Endothelial cell of umbilical vein (primary cell): ENCODE results near the gene ITPR1. TPM values are rescaled to one million over a fixed set of nuclear protein-coding genes. Genes with fewer than 3 reads are reported as not detected.

Experiments
- BruUV-seq: library from RNA; stranded (reverse); fragments of 400-500 nt; replicated peaks from 2 replicates; lab custom pipeline; 2021; lab: Mats Ljungman, UMichigan
- CTCF ChIA-PET: fragments of 300-600, 350-600 bp; sonication (Branson Sonifier 250); formaldehyde crosslinking; loops from one replicate; lab custom pipeline; 2021; ENCODE audit warnings: antibody characterized with exemption, inconsistent platforms; lab: Charles Lee
- POLR2A ChIA-PET: fragments of 300-600, 350-600 bp; sonication (Branson Sonifier 250); formaldehyde crosslinking; loops from one replicate; lab custom pipeline; 2021; ENCODE audit warnings: antibody characterized with exemption, inconsistent platforms; lab: Charles Lee
- DNase-seq: peaks from one replicate; pipeline ENCODE4 v3.0.0-alpha.2; 2011; ENCODE audit warnings: low read depth, low spot score
- FAIRE-seq: peaks from 2 replicates; lab custom pipeline; 2011; peaks lifted over from hg19 to GRCh38; lab: Jason Lieb, UNC
- H2AFZ ChIP-seq: 2 replicates; pipeline ENCODE4 v1.6.0; 2012; ENCODE audit warnings: low read depth, low read length, control low read depth, inconsistent platforms
- H3K27ac ChIP-seq: 2 replicates; pipeline ENCODE4 v1.5.1; 2011; ENCODE audit warnings: low read depth, mild to moderate bottlenecking, control low read depth, low read length, moderate library complexity; ENCODE audit not compliant: insufficient read depth
- H3K27me3 ChIP-seq, 2 experiments: 2 replicates each; pipeline versions ENCODE4 v1.6.0 to v1.6.1; 2011; ENCODE audit warnings: low read length in 2 of 2, mixed read lengths in 1 of 2; ENCODE audit not compliant: control insufficient read depth in 2 of 2, insufficient read depth in 2 of 2
- H3K36me3 ChIP-seq, 2 experiments: 2 replicates in 1 of 2; 3 replicates in 1 of 2; pipeline ENCODE4 v1.5.1; 2011; ENCODE audit warnings: low read length in 2 of 2, mild to moderate bottlenecking in 1 of 2, moderate library complexity in 1 of 2; ENCODE audit not compliant: control insufficient read depth in 2 of 2, insufficient read depth in 2 of 2; ENCODE audit errors: extremely low read depth in 1 of 2
- H3K4me1 ChIP-seq: 3 replicates; pipeline ENCODE4 v1.5.1; 2011; ENCODE audit warnings: mild to moderate bottlenecking, low read length; ENCODE audit not compliant: control insufficient read depth, insufficient read depth; ENCODE audit errors: extremely low read depth
- H3K4me2 ChIP-seq: 2 replicates; pipeline ENCODE4 v1.6.1; 2011; ENCODE audit warnings: low read length, control low read depth, mixed read lengths; ENCODE audit not compliant: insufficient read depth
- H3K4me3 ChIP-seq, 3 experiments: fragments of 200-600 bp in 1 of 3; sonication (generic), shearing (Covaris generic) in 1 of 3; replicated peaks in 1 of 3; 2 replicates each; pipeline ENCODE4 v1.5.1; 2011 to 2016; ENCODE audit warnings: control low read depth in 3 of 3, low read length in 3 of 3, mild to moderate bottlenecking in 2 of 3, inconsistent platforms in 1 of 3, low read depth in 1 of 3, moderate library complexity in 1 of 3; ENCODE audit not compliant: insufficient read depth in 1 of 3
- H3K79me2 ChIP-seq: 2 replicates; pipeline ENCODE4 v1.6.0; 2012; ENCODE audit warnings: low read length, inconsistent platforms; ENCODE audit not compliant: control insufficient read depth, insufficient read depth
- H3K9ac ChIP-seq: replicated peaks from 2 replicates; pipeline ENCODE3; 2011; ENCODE audit warnings: low read length, control low read depth; ENCODE audit not compliant: insufficient read depth; ENCODE audit errors: extremely low read depth
- H3K9me1 ChIP-seq: replicated peaks from 3 replicates; pipeline ENCODE4 v1.6.0; 2011; ENCODE audit warnings: mild to moderate bottlenecking, low read length; ENCODE audit not compliant: control insufficient read depth, insufficient read depth; ENCODE audit errors: extremely low read depth
- H3K9me3 ChIP-seq: replicated peaks from 2 replicates; pipeline ENCODE4 v1.5.1; 2012; ENCODE audit warnings: low read length, inconsistent platforms; ENCODE audit not compliant: control insufficient read depth, insufficient read depth
- H4K20me1 ChIP-seq: replicated peaks from 2 replicates; pipeline ENCODE3; 2011; ENCODE audit warnings: mild to moderate bottlenecking, low read length; ENCODE audit not compliant: control insufficient read depth, insufficient read depth; ENCODE audit errors: extremely low read depth
- CTCF ChIP-seq, 2 donors: IDR thresholded peaks; 1 replicate in 1 of 2; 2 replicates in 1 of 2; pipeline ENCODE4 v1.5.1; 2011; ENCODE audit warnings: low read length in 2 of 2, mild to moderate bottlenecking in 2 of 2, moderate library complexity in 2 of 2, control low read depth in 1 of 2, inconsistent platforms in 1 of 2, low read depth in 1 of 2; ENCODE audit not compliant: insufficient read depth in 1 of 2; ENCODE audit errors: extremely low read depth in 1 of 2
- EZH2 ChIP-seq: IDR thresholded peaks from 2 replicates; pipeline ENCODE4 v1.6.1; 2012; ENCODE audit warnings: borderline replicate concordance, low read depth, mild to moderate bottlenecking, moderate library complexity, low read length, inconsistent platforms; ENCODE audit not compliant: severe bottlenecking
- FOS ChIP-seq: IDR thresholded peaks from 2 replicates; pipeline ENCODE4 v1.6.1; 2011; ENCODE audit warnings: mild to moderate bottlenecking, low read length, moderate library complexity, borderline replicate concordance; ENCODE audit not compliant: insufficient read depth
- GATA2 ChIP-seq: IDR thresholded peaks from 2 replicates; pipeline ENCODE4 v1.7.0; 2011; ENCODE audit warnings: low read depth, mild to moderate bottlenecking, moderate library complexity, mixed read lengths, low read length; ENCODE audit not compliant: insufficient read length, insufficient read depth
- JUN ChIP-seq: IDR thresholded peaks from 2 replicates; pipeline ENCODE4 v1.6.1; 2011; ENCODE audit warnings: borderline replicate concordance, low read depth; ENCODE audit not compliant: insufficient read length, insufficient read depth
- MAX ChIP-seq: IDR thresholded peaks from 2 replicates; pipeline ENCODE4 v1.6.1; 2011; ENCODE audit not compliant: insufficient read depth, insufficient read length
- MYC ChIP-seq: IDR thresholded peaks from one replicate; pipeline ENCODE4 v1.6.1; 2011; ENCODE audit warnings: mild to moderate bottlenecking, low read depth, low read length
- POLR2A ChIP-seq: IDR thresholded peaks from 2 replicates; pipeline ENCODE4 v1.6.1; 2012; ENCODE audit warnings: low read depth, mild to moderate bottlenecking, control low read depth, low read length
- POLR2AphosphoS5 ChIP-seq: IDR thresholded peaks from 2 replicates; pipeline ENCODE4 v1.6.1; 2012; ENCODE audit warnings: low read depth, mild to moderate bottlenecking, control low read depth, low read length, moderate library complexity; ENCODE audit not compliant: insufficient read depth
- dilution Hi-C: fragments of 300-500 bp; cut with MboI; formaldehyde crosslinking; loops from one replicate; pipeline ENCODE4 v1.15.0; 2019; ENCODE audit warnings: low sequenced_read_pairs; ENCODE audit not compliant: extremely low pct_ligation_motif_present
- intact Hi-C: fragments of 100-400 bp; cut with micrococcal nuclease; formaldehyde crosslinking; loops from one replicate; pipeline ENCODE4 v1.10.0; 2022
- polyA plus RNA-seq, 4 experiments: library from polyadenylated mRNA; depleted of rRNA in 3 of 4; stranded (reverse) in 3 of 4; unstranded in 1 of 4; fragments of >200 nt; gene quantifications; 2 replicates each; pipeline versions ENCODE4 v1.2.1 to v1.2.3, GENCODE V29; 2011 to 2012; ENCODE audit warnings: missing spikeins in 1 of 4
- total RNA-seq: library from RNA; stranded (reverse); gene quantifications from 2 replicates; pipeline ENCODE4 v1.2.3, GENCODE V29; 2021

The ITPR1 gene
- total and polyA plus RNA-seq, 2 donors (not counting 3 experiments of a cell fraction or from before 2014, with no cell fraction given) = 5.1 to 16.1 TPM

- DNase-seq (no peak), FAIRE-seq (no peak)
- Histone ChIP-seq H4K20me1 (no peaks in the 10 kb centered on the region), H3K4me1 (peaks cover 18% of the 10 kb centered on the region), H2AFZ (no peak overlapping the region), H3K79me2 (no peaks in the 10 kb centered on the region), H3K9me1 (no peaks in the 10 kb centered on the region), H3K4me2 (no peak overlapping the region), H3K9me3 (no peaks in the 10 kb centered on the region), H3K27me3 (no peaks in the 10 kb centered on the region), H3K36me3 (no peaks in the 10 kb centered on the region), H3K9ac (no peak overlapping the region), H3K27ac (no peak overlapping the region), H3K4me3 (no peak overlapping the region)
- ChIA-PET POLR2A (no interaction called here), CTCF (no interaction called here)
- intact Hi-C loops (no loop called here), dilution Hi-C loops (no loop called here)
- no TSS peak for BruUV-seq
- TF ChIP-seq POLR2A = no peak
- TF ChIP-seq POLR2AphosphoS5 = no peak
- no peak for TF ChIP-seq MYC
- TF ChIP-seq JUN = no peak
- TF ChIP-seq EZH2 = no peak
- no peak for TF ChIP-seq FOS
- TF ChIP-seq MAX = no peak
- TF ChIP-seq GATA2 = no peak
- TF ChIP-seq CTCF (IDR thresholded peaks at IDR 0.05; ENCODE audit: extremely low read depth in 1 of 2, insufficient read depth in 1 of 2, low read depth in 1 of 2, low read length in 2 of 2) = no peak
These were observed 324.0 kb downstream of the ITPR1 start for GRCh38 chr3:4817128-4817527.
